ENCODE measurements around the gene CELF2.

CELF2 gene

DNA sequence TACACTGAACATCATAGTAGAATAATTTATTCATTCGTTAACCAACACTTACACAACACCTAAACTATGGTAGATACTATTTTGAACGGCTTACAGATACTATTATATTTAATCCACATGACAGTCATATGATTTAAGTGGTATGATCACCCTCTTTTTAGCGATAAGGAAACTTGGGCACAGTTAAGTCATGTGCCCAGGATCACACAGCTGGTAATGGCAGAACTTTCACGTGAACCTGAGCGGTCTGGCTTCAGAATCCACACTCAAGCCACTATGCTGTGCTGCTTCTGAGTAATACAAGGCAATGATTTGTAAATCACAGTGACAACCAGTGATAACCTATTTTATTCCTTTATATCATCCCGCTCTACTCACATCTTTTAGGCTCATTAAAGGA is 99.1 kb downstream of the CELF2 start:
- TF ChIP-seq GLIS2 (tag by site-specific recombination; IDR thresholded peaks at IDR 0.05) (no peak), ZNF621 (tag by site-specific recombination; IDR thresholded peaks at IDR 0.05) (no peak), ZSCAN16 (tag by site-specific recombination; IDR thresholded peaks at IDR 0.05) (no peak), ZBTB7A (tag by site-specific recombination; IDR thresholded peaks at IDR 0.05; ENCODE audit: low read depth) (no peak), ZBTB49 (tag by site-specific recombination; IDR thresholded peaks at IDR 0.05; ENCODE audit: low read depth) (no peak), IKZF3 (tag by site-specific recombination; IDR thresholded peaks at IDR 0.05) (no peak), ZBTB48 (tag by site-specific recombination; IDR thresholded peaks at IDR 0.05) (no peak), ZFHX2 (tag by site-specific recombination; conservative IDR thresholded peaks at IDR 0.05) (no peak)
- TF ChIP-seq, protein P1, sequence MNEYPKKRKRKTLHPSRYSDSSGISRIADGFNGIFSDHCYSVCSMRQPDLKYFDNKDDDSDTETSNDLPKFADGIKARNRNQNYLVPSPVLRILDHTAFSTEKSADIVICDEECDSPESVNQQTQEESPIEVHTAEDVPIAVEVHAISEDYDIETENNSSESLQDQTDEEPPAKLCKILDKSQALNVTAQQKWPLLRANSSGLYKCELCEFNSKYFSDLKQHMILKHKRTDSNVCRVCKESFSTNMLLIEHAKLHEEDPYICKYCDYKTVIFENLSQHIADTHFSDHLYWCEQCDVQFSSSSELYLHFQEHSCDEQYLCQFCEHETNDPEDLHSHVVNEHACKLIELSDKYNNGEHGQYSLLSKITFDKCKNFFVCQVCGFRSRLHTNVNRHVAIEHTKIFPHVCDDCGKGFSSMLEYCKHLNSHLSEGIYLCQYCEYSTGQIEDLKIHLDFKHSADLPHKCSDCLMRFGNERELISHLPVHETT (tag by site-specific recombination; IDR thresholded peaks at IDR 0.05) = no peak
- TF ChIP-seq, protein P2, sequence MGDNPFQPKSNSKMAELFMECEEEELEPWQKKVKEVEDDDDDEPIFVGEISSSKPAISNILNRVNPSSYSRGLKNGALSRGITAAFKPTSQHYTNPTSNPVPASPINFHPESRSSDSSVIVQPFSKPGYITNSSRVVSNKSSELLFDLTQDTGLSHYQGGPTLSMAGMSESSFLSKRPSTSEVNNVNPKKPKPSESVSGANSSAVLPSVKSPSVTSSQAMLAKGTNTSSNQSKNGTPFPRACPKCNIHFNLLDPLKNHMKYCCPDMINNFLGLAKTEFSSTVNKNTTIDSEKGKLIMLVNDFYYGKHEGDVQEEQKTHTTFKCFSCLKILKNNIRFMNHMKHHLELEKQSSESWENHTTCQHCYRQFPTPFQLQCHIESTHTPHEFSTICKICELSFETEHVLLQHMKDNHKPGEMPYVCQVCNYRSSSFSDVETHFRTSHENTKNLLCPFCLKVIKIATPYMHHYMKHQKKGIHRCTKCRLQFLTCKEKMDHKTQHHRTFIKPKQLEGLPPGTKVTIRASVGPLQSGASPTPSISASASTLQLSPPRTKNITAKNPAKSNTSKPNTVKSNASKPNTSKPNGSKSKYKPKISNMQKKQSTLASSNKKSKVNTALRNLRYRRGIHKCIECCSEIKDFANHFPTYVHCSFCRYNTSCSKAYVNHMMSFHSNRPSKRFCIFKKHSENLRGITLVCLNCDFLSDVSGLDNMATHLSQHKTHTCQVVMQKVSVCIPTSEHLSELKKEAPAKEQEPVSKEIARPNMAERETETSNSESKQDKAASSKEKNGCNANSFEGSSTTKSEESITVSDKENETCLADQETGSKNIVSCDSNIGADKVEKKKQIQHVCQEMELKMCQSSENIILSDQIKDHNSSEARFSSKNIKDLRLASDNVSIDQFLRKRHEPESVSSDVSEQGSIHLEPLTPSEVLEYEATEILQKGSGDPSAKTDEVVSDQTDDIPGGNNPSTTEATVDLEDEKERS (tag by site-specific recombination; IDR thresholded peaks at IDR 0.05) = no peak
- POLR2A ChIA-PET = no interaction called here
- CTCF ChIA-PET = no interaction called here

DNA sequence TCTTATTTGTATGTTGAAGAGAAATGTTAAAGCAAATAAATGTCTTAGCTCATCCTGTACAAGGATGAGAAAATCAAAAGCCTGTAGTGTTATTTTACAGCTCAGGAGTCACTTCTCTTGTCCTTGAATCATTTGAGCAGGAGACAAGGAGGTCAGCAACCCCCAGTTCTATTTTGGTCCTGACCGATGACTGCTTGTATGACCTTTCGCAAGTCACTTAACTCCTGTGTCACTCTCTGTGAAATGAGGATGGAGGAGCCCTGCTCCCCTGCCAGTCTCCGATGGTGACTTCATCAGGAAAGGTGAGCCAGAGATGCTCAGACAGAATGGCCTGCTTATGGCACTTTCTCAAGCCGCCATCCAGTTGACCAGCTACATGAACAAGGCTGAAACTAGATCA is 101.0 kb downstream of the CELF2 start:
- POLR2A ChIA-PET = no interaction called here
- no peak overlapping the region for H3K27ac ChIP-seq (ENCODE audit: extremely low read depth, low read depth, low read length)
- H3K36me3 ChIP-seq (ENCODE audit: control insufficient read depth in 2 of 2, insufficient read depth in 1 of 2, low read length in 2 of 2) = no peaks in the 10 kb centered on the region
- no peaks in the 10 kb centered on the region for H3K4me1 ChIP-seq (ENCODE audit: control insufficient read depth, insufficient read depth, low read length)
- H3K9me3 ChIP-seq (ENCODE audit: control insufficient read depth, insufficient read depth, low read depth, low read length) = no peaks in the 10 kb centered on the region
- CTCF ChIA-PET = interaction anchor here (2.1 kb wide), 1 partner anchor 22 kb away, joined by 4 read pairs; no protein-coding TSS in a partner anchor
- H3K4me3 ChIP-seq (ENCODE audit: low read depth, low read length) = no peak overlapping the region
- TF ChIP-seq PRDM1 (tag by site-specific recombination; IDR thresholded peaks at IDR 0.05) (no peak), ZNF544 (tag by site-specific recombination; IDR thresholded peaks at IDR 0.05) (no peak), ZNF791 (tag by site-specific recombination; IDR thresholded peaks at IDR 0.05) (no peak), ZBTB20 (tag by site-specific recombination; IDR thresholded peaks at IDR 0.05) (no peak), TSHZ1 (tag by site-specific recombination; IDR thresholded peaks at IDR 0.05; ENCODE audit: borderline replicate concordance) (no peak), ZNF776 (tag by site-specific recombination; IDR thresholded peaks at IDR 0.05; ENCODE audit: borderline replicate concordance) (no peak), REST (tag by site-specific recombination; IDR thresholded peaks at IDR 0.05) (no peak)
- TF ChIP-seq, protein P3, sequence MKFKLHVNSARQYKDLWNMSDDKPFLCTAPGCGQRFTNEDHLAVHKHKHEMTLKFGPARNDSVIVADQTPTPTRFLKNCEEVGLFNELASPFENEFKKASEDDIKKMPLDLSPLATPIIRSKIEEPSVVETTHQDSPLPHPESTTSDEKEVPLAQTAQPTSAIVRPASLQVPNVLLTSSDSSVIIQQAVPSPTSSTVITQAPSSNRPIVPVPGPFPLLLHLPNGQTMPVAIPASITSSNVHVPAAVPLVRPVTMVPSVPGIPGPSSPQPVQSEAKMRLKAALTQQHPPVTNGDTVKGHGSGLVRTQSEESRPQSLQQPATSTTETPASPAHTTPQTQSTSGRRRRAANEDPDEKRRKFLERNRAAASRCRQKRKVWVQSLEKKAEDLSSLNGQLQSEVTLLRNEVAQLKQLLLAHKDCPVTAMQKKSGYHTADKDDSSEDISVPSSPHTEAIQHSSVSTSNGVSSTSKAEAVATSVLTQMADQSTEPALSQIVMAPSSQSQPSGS (tag by site-specific recombination; IDR thresholded peaks at IDR 0.05; ENCODE audit: low read depth) = no peak

More for the DNA sequence above, 99.1 kb downstream of the CELF2 start:
- Histone ChIP-seq H3K4me3 (ENCODE audit: low read depth, low read length) (no peak overlapping the region), H3K4me1 (ENCODE audit: control insufficient read depth, insufficient read depth, low read length) (no peaks in the 10 kb centered on the region), H3K9me3 (ENCODE audit: control insufficient read depth, insufficient read depth, low read depth, low read length) (no peaks in the 10 kb centered on the region), H3K27ac (ENCODE audit: extremely low read depth, low read depth, low read length) (no peak overlapping the region), H3K36me3 (ENCODE audit: control insufficient read depth in 2 of 2, insufficient read depth in 1 of 2, low read length in 2 of 2) (no peaks in the 10 kb centered on the region)
